CD14-positive monocyte (primary cell): ENCODE results near the gene DAGLA. TPM values are rescaled to one million over a fixed set of nuclear protein-coding genes. Genes with fewer than 3 reads are reported as not detected.

Experiments
- DNase-seq, 3 donors: peaks; one replicate each; pipeline ENCODE4 v3.0.0-alpha.2; 2011 to 2022
- H2AFZ ChIP-seq: 2 replicates; pipeline ENCODE4 v1.6.0; 2012; ENCODE audit warnings: mild to moderate bottlenecking, low read depth, low read length, inconsistent platforms; ENCODE audit not compliant: insufficient read depth, poor library complexity, severe bottlenecking
- H3K27ac ChIP-seq, 2 donors: 1 replicate in 1 of 2; 2 replicates in 1 of 2; pipeline ENCODE4 v1.5.1; 2012 to 2013; ENCODE audit warnings: low read length in 2 of 2, control low read depth in 1 of 2, inconsistent platforms in 1 of 2, low read depth in 1 of 2, mild to moderate bottlenecking in 1 of 2
- H3K27me3 ChIP-seq, 2 donors: one replicate each; pipeline versions ENCODE4 v1.6.0 to v1.6.1; 2011 to 2013; ENCODE audit warnings: low read length in 2 of 2; ENCODE audit not compliant: control insufficient read depth in 2 of 2, insufficient read depth in 2 of 2
- H3K36me3 ChIP-seq, 2 donors: replicated peaks in 1 of 2; 1 replicate in 1 of 2; 2 replicates in 1 of 2; pipeline versions ENCODE4 v1.5.1 to v1.6.1; 2012 to 2013; ENCODE audit warnings: low read length in 2 of 2, control low read depth in 1 of 2, inconsistent platforms in 1 of 2, mild to moderate bottlenecking in 1 of 2; ENCODE audit not compliant: insufficient read depth in 2 of 2, control insufficient read depth in 1 of 2
- H3K4me1 ChIP-seq, 2 donors: 1 replicate in 1 of 2; 2 replicates in 1 of 2; pipeline versions ENCODE4 v1.5.1 to v1.6.1; 2012 to 2013; ENCODE audit warnings: low read length in 2 of 2, control low read depth in 1 of 2, inconsistent platforms in 1 of 2, mild to moderate bottlenecking in 1 of 2, moderate library complexity in 1 of 2; ENCODE audit not compliant: insufficient read depth in 2 of 2, control insufficient read depth in 1 of 2
- H3K4me2 ChIP-seq: replicated peaks from 2 replicates; pipeline ENCODE3; 2012; ENCODE audit warnings: low read length, moderate library complexity, mild to moderate bottlenecking; ENCODE audit not compliant: poor library complexity, severe bottlenecking; ENCODE audit errors: extremely low read depth
- H3K4me3 ChIP-seq, 3 experiments: fragments of 200-600 bp in 1 of 3; sonication (generic) in 1 of 3; replicated peaks in 1 of 3; 1 replicate in 2 of 3; 2 replicates in 1 of 3; pipeline ENCODE4 v1.5.1; 2011 to 2013; ENCODE audit warnings: low read length in 3 of 3, mild to moderate bottlenecking in 3 of 3, control low read depth in 2 of 3, low read depth in 2 of 3, inconsistent platforms in 1 of 3, moderate library complexity in 1 of 3
- H3K79me2 ChIP-seq: 2 replicates; pipeline ENCODE4 v1.6.0; 2012; ENCODE audit warnings: mild to moderate bottlenecking, control low read depth, inconsistent platforms, low read length, moderate library complexity; ENCODE audit not compliant: insufficient read depth
- H3K9ac ChIP-seq: 2 replicates; pipeline ENCODE4 v1.6.0; 2017; ENCODE audit warnings: low read length, mild to moderate bottlenecking; ENCODE audit not compliant: insufficient read depth, poor library complexity, severe bottlenecking
- H3K9me3 ChIP-seq, 2 donors: replicated peaks in 1 of 2; 1 replicate in 1 of 2; 2 replicates in 1 of 2; pipeline versions ENCODE4 v1.5.1 to v1.6.1; 2012 to 2013; ENCODE audit warnings: low read length in 2 of 2, control low read depth in 1 of 2; ENCODE audit not compliant: control insufficient read depth in 1 of 2, insufficient read depth in 1 of 2
- H4K20me1 ChIP-seq: 2 replicates; pipeline ENCODE4 v1.6.0; 2012; ENCODE audit warnings: mild to moderate bottlenecking, low read length, control low read depth, moderate library complexity; ENCODE audit not compliant: insufficient read depth
- H3K27ac Mint-ChIP-seq, 7 donors: one replicate each; pipeline ENCODE4 v1.8.0; 2020; ENCODE audit warnings: mild to moderate bottlenecking in 7 of 7, mixed read lengths in 7 of 7, moderate library complexity in 6 of 7, inconsistent platforms in 2 of 7
- H3K27me3 Mint-ChIP-seq, 3 donors: one replicate each; pipeline ENCODE4 v1.8.0; 2021 to 2022; ENCODE audit warnings: low read depth in 3 of 3, mild to moderate bottlenecking in 3 of 3, mixed read lengths in 3 of 3, moderate library complexity in 3 of 3, inconsistent platforms in 1 of 3
- H3K36me3 Mint-ChIP-seq, 2 donors: one replicate each; pipeline ENCODE4 v1.8.0; 2020; ENCODE audit warnings: mixed read lengths in 2 of 2, inconsistent platforms in 1 of 2, mild to moderate bottlenecking in 1 of 2
- H3K4me1 Mint-ChIP-seq: one replicate; pipeline ENCODE4 v1.8.0; 2020; ENCODE audit warnings: mild to moderate bottlenecking, mixed read lengths
- H3K4me3 Mint-ChIP-seq, 2 donors: one replicate each; pipeline ENCODE4 v1.8.0; 2020; ENCODE audit warnings: mild to moderate bottlenecking in 2 of 2, mixed read lengths in 2 of 2, moderate library complexity in 1 of 2
- H3K9me3 Mint-ChIP-seq, 7 donors: one replicate each; pipeline ENCODE4 v1.8.0; 2020 to 2022; ENCODE audit warnings: mixed read lengths in 7 of 7, mild to moderate bottlenecking in 6 of 7, moderate library complexity in 6 of 7, inconsistent platforms in 2 of 7
- CTCF ChIP-seq: fragments of 200-600 bp; IDR thresholded peaks from one replicate; pipeline ENCODE4 v1.8.0; 2022; ENCODE audit warnings: antibody characterized with exemption, mild to moderate bottlenecking
- WGBS: methylation state at CpG from one replicate; pipeline ENCODE4 v1.1.5; 2013; ENCODE audit warnings: missing lambda C conversion rate; ENCODE audit not compliant: insufficient coverage; 5-methylcytosine and 5-hydroxymethylcytosine counted together
- intact Hi-C, 2 donors: fragments of 100-400 bp; cut with micrococcal nuclease; formaldehyde crosslinking; loops; one replicate each; pipeline versions ENCODE4 v1.15.0 to v1.15.1; 2023
- polyA plus RNA-seq, 3 donors: library from polyadenylated mRNA; depleted of rRNA in 1 of 3; unstranded in 2 of 3; stranded (reverse) in 1 of 3; fragments of 300-500 nt in 2 of 3; fragments of >200 nt in 1 of 3; fragmentation: Illumina TruSeq in 2 of 3; gene quantifications; 1 replicate in 2 of 3; 2 replicates in 1 of 3; pipeline ENCODE4 v1.2.3, GENCODE V29; 2012 to 2021

Gene DAGLA
- polyA plus RNA-seq, 3 donors, result 0.16 to 6.7 (median 0.73) TPM

GRCh38 chr11:61731952-61732675, 51.9 kb downstream of the DAGLA start:
- DNase-seq, result no peak
- no peak overlapping the region for H3K4me3 ChIP-seq
- H3K4me1 ChIP-seq, result peaks cover 0 to 5% of the 10 kb centered on the region in 2 donors
- H3K9me3 Mint-ChIP-seq, result peaks cover 0 to 2% (median 0%) of the 10 kb centered on the region in 7 donors
- H3K4me2 ChIP-seq, result no peak overlapping the region
- peaks cover 33 to 37% of the 10 kb centered on the region in 2 donors for H3K36me3 Mint-ChIP-seq
- H3K27me3 ChIP-seq, result no peaks in the 10 kb centered on the region
- no peaks in the 10 kb centered on the region for H3K79me2 ChIP-seq
- peak overlapping the region in 1 of 2 donors; percentile 9 for H3K4me3 Mint-ChIP-seq
- H2AFZ ChIP-seq, result no peak overlapping the region
- H4K20me1 ChIP-seq, result no peaks in the 10 kb centered on the region
- no peak overlapping the region for H3K9ac ChIP-seq
- no peak for TF ChIP-seq CTCF
- peaks cover 7% of the 10 kb centered on the region for H3K4me1 Mint-ChIP-seq
- peak overlapping the region in 1 of 2 donors; percentile 76 for H3K27ac ChIP-seq
- peaks cover 0 to 3% (median 1%) of the 10 kb centered on the region in 3 donors for H3K27me3 Mint-ChIP-seq
- no peaks in the 10 kb centered on the region for H3K9me3 ChIP-seq
- intact Hi-C loops, result loop anchor here in 1 of 2 donors (2.0 kb wide), 1 partner anchor 51 kb away; the partner anchor contains the start of gene DAGLA
- H3K36me3 ChIP-seq, result peaks cover 14 to 51% of the 10 kb centered on the region in 2 donors
- 84% methylated on average over 8 of the region's 8 CpGs for WGBS
- peak overlapping the region in 4 of 7 donors; percentile 15 to 74 (median 52) for H3K27ac Mint-ChIP-seq

GRCh38 chr11:61732705-61733104, 52.5 kb downstream of the DAGLA start:
- no peak for DNase-seq
- peaks cover 7% of the 10 kb centered on the region for H3K4me1 Mint-ChIP-seq
- Histone ChIP-seq H3K4me1 (peaks cover 0 to 5% of the 10 kb centered on the region in 2 donors), H3K79me2 (no peaks in the 10 kb centered on the region), H3K27ac (peak overlapping the region in 1 of 2 donors; percentile 76), H3K9me3 (no peaks in the 10 kb centered on the region), H3K4me3 (no peak overlapping the region), H3K36me3 (peaks cover 14 to 48% of the 10 kb centered on the region in 2 donors), H2AFZ (no peak overlapping the region), H3K27me3 (no peaks in the 10 kb centered on the region), H4K20me1 (no peaks in the 10 kb centered on the region), H3K9ac (no peak overlapping the region), H3K4me2 (no peak overlapping the region)
- peaks cover 37% of the 10 kb centered on the region in 2 donors for H3K36me3 Mint-ChIP-seq
- TF ChIP-seq CTCF, result no peak
- H3K9me3 Mint-ChIP-seq, result peaks cover 0 to 2% (median 0%) of the 10 kb centered on the region in 7 donors
- peak overlapping the region in 5 of 7 donors; percentile 64 to 81 (median 71) for H3K27ac Mint-ChIP-seq
- 78% methylated on average over 5 of the region's 6 CpGs for WGBS
- H3K4me3 Mint-ChIP-seq, result no peak overlapping the region
- intact Hi-C loops, result loop anchor here (1.0 to 2.0 kb wide), 2 partner anchors 52 kb away; partner anchors contain the start of gene DAGLA (in 2 of the 2)
- H3K27me3 Mint-ChIP-seq, result peaks cover 0 to 3% (median 1%) of the 10 kb centered on the region in 3 donors
